HG03575 (cell line): ENCODE results near the gene NEDD4L.
"Not testable (repeated sequence)": the region's sequence is repeated elsewhere in the genome, so short reads cannot be mapped to it uniquely, and the experiment has no call there.

Experiments used
- ATAC-seq: cut with Tn5 transposase; IDR thresholded peaks from one replicate; pipeline ENCODE4 v1.9.1; 2021; ENCODE audit not compliant: unreplicated experiment, insufficient number of reproducible peaks, low FRiP score; ENCODE audit errors: extremely low read depth

NEDD4L gene

DNA sequence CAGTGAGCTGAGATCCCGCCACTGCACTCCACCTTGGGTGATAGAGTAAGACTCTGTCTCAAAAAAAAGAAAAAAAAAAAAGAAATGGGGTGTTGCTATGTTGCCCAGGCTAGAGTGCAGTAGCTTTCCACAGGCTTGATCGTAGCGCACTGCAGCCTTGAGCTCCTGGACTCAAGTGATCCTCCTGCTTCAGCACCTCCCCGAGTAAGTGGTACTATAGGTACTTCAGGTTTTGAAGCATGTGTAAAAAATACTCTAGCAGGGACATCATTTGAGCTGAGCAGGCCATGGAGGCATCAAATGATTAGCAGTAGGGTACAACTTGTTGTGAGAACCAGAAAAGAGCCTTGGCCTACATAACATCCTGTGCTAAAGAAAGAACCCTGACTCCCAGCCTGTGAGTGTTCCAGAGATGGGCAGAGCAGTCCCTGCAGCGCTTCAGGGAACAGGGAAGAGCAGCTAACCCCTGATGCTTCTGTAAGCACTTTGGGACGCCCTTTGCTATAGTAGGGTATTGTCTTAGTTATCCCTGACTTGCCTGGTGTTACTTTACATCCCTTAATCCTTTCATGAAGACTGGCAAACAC, 119.1 kb downstream of the NEDD4L start:
- ATAC-seq = no peak

DNA sequence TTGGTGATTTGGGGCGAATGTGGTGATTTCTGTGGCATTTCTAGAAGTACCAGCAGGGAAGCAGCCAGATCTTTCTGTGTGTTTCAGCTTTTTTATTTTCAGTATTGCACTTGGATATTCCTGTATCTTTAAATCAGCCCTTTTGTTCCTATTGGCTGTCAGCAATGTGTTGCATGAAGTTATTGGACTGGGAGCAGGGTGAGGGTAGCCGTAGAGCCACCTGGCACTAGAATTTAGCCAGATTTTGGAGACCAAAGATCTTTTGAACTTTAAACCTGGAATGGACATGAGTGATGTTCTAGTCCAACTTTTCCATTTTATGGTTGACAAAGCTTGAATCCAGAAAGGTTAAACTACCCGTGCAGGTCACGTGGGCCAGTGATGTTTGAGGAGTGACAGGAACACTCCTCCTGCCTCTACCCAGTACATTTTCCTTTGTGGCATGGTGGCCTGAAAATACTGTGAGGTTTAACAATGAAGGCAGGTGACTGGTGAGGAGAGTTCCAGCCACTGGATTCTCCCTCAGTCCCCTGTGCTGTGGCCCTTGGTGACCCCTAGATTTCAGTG, 122.3 kb downstream of the NEDD4L start:
- ATAC-seq = no peak

DNA sequence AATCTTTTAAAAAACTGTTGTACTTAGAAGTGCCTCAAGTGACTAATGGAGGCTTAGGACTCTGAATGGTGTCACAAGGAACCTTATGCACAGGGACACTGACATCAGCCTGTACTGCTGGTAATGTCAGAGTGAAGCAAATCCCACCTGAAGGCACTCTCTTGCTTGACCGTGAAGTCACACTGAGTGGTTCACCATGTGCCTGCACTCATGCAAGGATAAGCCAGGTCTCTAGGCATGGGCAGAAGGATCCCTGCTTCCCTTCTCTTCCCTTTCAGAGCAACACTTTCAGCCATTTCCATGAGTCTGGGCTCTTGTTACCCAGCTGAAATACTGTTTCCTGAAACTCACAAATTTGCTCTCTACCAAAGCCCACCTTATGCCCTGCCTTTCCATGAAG, 123.0 kb downstream of the NEDD4L start:
- no peak for ATAC-seq

DNA sequence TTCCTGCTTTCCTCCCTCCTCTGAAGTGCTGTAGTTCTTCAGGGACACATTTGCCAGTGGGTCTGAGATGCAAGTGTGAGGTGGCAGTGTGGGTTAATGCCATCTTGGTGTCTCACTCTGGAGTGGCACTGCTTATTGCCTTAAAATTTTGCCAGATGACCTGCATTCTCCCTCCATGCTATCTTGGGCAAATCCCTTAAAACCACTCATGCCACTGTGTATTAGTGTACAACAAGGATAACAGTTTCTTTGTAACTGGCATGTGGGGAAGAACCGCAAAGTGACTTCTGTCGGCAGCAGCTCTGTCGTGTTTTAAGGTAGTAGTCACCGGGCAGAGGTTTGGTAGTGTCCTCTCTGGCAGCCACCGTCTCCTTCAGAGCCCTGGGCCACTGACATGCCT, 124.2 kb downstream of the NEDD4L start:
- no peak for ATAC-seq

DNA sequence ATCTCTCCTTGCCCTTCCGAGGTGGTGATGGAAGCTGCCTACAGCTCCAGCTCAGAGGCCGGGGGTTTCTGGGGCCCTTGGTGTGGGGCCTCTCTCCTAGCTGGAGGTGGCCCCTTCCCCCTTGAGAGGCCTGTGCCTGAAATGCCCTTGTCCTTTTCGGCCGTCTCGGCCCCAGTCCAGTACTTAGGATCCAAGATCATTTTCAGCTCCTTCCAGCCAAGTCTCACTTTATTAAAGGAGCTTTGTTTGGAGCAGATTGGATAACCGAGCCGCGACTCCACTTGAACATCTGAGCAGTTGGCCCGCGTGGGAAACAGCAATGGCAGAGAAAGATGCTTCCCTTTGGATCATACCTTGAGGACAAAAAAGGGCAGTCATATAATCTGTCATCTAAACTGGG, 125.0 kb downstream of the NEDD4L start:
- no peak for ATAC-seq

DNA sequence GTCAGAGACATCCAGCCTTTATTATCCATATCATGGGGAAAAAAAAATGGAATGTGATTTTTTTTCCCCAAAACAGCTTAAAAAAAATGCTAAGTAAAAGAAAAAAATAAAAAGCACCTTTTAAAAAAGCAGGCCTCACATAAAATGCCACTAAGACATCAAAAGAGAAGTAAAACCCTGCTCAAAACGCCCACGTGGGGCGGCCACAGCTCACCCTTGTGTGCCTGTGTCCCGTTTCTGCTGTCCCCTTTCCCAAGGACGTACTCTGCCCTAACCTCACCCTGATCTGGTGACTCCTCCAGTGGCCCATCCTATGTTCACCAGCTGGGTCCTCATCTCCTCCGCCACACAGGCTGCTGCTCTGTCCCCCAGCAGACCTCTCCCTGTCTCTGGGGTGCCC, 125.4 kb downstream of the NEDD4L start:
- ATAC-seq = no peak

DNA sequence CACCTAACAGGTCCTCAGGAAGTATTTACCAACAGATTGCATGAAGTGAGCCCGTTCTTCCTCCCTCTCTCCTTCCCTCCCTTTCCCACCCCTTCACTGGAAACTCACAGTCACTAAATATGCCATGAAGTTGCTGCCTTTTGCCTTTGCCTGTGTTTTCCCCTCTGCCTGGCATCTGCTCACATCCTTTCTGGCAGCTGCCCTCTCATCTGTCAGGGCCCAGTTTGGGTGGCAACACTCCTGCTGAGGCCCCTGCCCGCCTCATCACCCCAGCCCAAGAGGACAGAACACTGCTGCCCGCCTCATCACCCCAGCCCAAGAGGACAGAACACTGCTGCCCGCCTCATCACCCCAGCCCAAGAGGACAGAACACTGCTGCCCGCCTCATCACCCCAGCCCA, 126.0 kb downstream of the NEDD4L start:
- ATAC-seq = not testable (repeated sequence)

DNA sequence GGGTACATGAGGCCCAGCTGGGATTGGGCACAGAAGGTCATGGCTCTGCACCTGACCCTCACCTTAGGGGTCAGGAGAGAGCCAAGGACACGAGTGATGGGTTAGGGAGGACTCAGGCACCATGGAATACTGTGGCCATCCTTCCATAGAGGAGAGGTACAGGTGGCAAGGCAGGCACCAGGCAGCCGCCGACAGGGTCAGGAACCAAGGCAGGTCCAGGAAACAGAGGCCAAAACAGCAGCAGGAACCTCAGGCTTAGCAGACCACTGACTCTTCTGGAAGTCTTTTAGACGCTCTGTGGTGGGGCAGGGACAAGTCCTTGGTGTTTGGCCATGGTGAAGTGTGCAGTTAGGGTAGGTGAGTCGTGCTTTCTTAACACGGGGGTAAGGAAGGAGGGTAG, 128.0 kb downstream of the NEDD4L start:
- ATAC-seq = no peak

DNA sequence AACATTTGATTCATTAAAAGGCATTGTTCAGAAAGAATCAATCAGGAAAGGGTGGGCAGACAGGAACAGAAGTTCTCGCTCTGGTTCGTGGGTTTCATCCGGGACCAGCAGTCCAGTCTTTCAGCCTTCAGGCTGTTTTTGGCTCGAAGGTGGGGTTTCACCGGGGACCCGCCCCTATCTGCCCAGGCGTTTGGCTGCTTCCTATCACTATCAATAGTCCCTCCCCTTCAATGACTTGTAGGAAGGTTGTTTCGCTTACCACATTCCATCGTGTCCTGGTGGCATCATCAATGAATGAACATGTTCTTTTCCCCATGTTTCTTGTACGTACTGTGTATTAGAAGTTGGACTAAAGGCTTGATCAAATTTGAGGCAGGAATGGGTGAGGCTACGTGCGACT, 130.3 kb downstream of the NEDD4L start:
- ATAC-seq = no peak

DNA sequence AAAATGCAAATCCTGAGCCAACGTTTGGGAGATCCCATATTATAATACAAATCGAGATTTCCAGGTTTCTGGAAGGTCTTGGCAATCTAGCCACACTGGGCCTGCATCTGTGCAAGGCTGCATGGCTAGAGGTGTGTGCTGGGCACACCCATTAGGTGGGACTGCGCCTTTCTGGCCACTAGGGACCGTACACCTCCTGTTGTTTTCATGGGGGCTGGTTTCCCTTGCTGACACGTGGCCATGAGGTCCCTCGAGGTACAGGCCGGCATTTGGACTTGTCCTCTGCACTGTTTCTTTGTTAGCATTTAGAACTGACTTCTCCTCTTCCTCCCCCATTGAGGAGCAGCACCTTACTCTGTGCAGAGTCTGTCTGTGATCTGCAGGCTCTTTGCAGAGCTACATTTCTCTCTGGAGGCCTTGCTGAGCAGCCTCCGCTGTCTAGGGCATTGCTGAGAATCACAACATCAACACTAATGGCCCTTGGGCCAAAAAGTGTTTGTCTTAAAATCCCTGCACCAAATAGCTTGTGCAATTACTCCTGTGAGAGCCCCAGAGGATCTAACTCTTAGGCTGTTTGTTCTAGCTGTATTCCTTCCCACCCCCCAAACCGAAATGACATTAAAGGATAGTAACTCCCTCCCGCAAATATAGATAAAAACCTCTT, 131.2 kb downstream of the NEDD4L start:
- no peak for ATAC-seq

DNA sequence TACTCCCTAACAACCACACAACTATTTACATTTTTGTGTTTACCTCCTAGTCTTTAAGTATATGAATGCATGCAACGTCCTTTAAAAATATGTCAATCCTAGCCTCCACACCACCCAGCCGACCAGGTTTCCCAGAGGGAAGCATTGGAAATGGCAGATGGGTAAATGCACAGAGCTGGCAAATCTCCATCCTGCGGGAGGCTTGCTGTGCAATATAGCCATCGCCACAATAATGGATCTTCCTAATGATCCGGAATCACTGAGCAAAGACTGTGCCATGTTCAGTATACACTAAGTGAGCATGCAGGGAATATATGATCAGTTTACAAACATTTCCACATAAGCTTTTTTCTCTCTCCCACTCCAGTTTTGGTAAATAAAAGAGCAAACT, 131.8 kb downstream of the NEDD4L start:
- no peak for ATAC-seq

DNA sequence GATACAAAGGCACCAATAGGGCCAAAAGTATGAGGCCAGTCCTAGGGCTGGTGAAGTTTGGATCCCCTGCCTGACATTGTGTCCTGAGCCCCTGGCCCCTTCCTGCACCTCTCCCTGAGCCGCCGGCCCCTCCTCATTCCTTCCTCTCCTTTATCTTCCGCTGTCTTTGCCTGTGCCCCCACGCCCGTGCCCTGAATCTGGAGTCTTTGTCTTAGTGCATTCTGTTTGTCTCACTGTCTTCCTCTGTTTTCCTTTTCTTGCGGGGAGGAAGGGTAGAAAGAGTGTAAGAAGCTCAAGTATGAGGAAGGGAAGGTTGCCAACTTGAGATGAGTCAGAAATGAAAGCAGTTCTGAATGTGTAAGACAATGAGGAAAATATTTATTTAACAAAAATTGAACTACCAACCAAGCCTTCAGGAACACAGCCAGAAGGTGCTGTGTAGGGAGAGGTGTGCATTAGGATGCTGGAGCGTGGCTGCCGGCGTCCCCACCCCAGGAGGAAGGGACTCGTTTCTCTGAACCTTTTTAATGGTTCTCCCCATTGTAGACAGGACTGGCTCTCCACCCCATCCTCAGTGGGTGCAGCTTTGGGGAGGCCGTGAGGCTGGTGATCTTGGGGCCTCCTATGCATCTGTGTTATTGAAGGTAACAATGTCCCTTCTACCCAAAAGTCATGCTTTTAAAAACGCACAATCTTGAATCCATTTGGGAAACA, 133.1 kb downstream of the NEDD4L start:
- ATAC-seq = no peak

DNA sequence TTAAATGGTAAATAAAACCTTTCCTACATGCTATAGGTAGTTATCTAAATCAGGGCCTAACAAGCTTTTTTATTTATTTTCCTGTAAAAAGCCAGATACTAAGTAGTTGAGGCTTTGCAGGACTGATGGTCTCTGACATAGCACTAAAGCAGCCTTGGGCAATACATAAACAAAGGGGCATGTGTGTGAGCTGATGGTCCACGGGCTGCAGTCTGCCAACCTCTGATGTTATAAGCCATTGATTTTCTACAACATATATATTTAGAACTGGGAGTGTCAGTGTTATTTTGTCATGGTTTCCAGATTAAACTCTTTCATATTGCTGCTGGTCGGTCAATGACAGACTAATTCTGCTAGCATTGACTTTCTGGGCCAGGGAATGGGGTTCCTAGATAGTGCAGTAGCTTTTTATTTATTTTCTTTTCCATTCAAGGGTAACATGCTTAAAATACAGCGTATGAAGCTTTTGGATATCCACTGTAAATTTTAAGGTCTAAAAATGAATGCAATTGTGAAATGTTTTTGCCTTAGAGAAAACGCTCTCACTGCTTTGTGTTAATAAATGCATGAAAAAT, 134.0 kb downstream of the NEDD4L start:
- ATAC-seq = no peak

DNA sequence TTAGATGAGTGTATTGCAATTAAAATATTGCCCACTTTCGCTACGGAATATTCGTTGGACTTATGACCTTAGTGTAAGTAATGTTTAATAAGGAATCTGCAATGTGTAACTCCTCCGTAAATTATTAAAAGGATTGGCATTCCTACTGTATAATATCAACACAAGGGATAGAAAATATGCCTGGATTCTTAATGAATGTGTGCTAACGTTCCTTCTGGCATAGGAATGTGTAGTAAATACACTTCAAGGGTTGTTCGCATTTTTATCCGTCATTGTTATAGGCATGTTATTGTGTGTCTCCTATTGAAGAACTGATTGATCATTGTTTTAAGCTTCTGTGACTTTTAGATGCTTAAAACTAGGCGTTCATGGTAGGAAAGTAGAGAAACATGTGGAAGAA, 134.5 kb downstream of the NEDD4L start:
- no peak for ATAC-seq

DNA sequence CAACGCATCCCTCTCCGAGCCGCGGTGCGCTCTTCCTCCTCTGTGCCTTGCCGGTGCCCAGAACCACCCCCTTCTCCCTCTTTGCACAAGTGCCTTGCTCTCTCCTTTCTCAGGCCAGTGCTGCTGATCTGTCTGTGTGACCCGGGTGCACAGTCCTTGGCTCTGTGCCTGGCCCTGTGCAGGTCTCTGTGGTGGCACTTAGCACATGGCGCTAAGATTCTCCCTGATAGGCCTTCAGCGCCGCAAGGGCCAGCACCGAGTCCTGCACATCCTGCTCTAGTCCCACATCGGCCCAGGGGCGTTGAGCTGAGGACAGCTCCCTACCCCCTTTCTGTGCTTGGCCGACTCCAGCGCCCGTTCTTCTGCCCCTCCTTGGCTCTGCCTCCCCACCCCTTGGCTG, 136.1 kb downstream of the NEDD4L start:
- no peak for ATAC-seq

DNA sequence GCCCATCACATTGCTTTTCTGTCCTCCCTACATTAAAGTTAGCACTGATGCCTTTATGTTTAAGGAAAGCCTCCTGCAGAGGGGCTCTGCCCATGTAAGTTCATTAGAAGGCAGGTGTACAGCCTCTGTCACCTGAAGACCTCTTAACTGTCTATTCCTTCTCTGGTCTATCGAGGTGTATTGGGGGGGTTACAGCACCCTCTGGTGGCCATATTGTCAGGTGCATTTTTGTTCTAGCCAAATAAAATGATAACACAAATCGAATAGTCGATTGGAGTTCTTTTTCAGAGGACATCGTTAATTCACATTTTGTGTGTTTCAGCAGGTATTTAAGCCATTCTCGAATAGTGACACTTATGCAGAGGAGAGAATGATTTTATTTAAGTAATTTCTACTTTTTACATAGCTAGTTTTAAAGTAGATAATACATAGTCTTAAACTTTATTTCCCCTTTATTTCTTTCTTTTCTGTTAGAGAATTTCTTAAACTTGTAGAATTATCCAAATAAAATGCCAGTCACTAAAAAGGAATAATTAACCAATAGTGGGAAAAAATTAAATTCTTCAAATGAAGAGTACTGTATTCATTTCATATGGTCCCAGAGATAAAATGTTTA, 136.8 kb downstream of the NEDD4L start:
- no peak for ATAC-seq

DNA sequence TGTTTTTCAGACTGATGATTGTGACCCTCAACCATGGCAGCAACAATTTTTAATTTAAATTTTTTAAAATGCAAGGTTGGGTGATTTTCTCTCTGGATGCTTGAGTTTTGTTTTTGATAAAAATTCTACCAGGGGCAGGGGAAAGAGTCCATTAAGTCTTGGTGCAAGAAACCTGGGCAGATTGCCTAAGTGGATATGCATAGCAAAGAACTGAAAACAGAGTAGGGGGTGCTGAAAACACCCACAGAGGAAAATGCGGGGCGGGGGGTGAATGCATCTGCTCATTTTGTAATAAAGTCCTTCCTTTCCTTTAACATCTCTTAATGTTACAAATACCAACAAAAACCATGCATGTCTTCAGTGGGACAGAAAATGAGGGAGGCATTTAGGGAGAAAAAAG, 138.0 kb downstream of the NEDD4L start:
- ATAC-seq = no peak

DNA sequence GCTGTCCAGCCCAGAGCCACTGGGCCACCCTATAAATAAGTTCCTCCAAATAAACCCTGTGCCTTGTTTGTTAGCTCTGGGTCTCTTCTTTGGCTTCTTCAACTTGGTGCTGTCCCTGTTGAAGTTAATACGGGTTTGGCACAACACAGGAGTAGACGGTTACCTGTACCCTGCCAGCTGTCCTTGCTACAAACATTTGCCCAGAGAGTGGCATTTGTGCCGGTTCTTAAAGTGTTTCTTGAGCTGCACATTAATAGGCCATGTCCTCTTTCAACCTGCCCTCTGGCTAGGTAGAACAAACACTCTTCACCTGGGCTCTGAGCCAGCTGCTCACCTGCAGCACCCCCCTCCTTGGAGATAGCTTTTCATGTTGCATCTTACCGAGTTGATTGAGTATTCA, 139.2 kb downstream of the NEDD4L start:
- ATAC-seq = no peak

DNA sequence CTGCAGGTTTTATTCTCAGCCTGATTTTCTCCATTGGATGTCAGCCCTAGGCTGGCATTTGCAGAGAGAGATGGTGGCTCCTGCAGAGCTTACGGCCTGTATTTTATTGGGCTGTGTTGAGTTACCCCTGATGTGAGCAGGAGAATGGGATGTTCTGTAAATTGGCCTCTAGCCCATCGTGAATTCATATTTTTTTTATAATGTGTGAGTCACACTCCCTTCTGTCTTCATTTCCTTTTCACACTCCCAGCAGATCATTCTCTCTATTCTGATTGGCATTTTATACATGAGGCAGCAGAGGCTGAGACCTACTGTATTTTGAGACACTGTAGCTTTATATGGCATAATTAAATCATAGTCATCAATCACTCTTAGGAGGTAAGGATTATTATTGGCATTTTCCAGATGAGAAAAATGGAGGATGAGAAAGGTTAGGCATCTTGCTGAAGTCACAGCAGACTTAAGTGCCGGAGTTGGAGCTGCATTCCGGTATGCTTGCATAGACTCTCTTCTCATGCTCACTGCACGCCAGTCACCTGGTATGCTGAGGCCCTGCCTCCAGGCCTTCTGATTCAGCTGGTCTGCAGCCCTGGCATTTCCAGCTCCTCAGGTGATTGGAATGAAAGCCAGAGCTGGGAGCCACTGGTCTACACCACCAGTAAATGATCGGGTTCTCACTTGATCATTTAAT, 142.4 kb downstream of the NEDD4L start:
- ATAC-seq = no peak
